Spleen (tissue), 7 donors: Measurements from ENCODE around the gene GFER.

Source experiments
- CTCF ChIP-seq, 11 experiments: fragments of 200-600 bp in 7 of 11; fragments of 450-650 bp in 4 of 11; sonication (generic) in 4 of 11; IDR thresholded peaks in 8 of 11; conservative IDR thresholded peaks in 3 of 11; 1 replicate in 7 of 11; 2 replicates in 4 of 11; pipeline versions ENCODE4 v1.4.0 to v1.8.0; 2016 to 2021; ENCODE audit warnings: antibody characterized with exemption in 11 of 11, inconsistent platforms in 4 of 11, mild to moderate bottlenecking in 1 of 11
- POLR2A ChIP-seq, 3 donors: fragments of 450-650 bp; IDR thresholded peaks; one replicate each; pipeline ENCODE4 v1.5.1; 2017; ENCODE audit warnings: antibody characterized with exemption in 3 of 3, mild to moderate bottlenecking in 1 of 3
- donor health status: DM: no; HTN: no; CAD: no; lungs with moderate emphysema.
- donor health status: DM: no; HTN: no; CAD: no.
- donor health status: DM: no; HTN: no; CAD: no.

GRCh38 chr16:2023092-2024031 is 39.4 kb downstream of the GFER start:
- TF ChIP-seq CTCF (IDR thresholded peaks at IDR 0.05 in 8 of 11, conservative IDR thresholded peaks at IDR 0.05 in 3 of 11) (peak; percentile 98 to 100 (median 99)), POLR2A (IDR thresholded peaks at IDR 0.05) (peak in 1 of 3 donors; percentile 44)
